Measurements from ENCODE around the gene DGUOK.

DNA sequence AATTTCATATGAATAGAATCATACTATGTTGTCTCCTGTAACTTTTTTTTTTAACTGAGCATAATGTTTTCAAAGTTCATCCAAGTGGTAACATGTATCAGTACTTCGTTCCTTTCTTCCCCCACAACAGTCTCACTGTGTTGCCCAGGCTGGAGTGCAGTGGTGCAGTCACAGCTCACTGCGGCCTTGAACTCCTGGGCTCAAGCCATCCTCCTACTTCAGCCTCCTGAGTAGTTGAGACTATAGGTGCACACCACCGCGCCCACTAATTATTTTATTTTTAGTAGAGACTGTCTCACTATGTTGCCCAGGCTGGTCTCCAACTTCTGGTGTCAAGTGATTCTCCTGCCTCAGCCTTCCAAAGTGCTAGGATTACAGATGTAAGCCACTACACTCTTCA, 34.6 kb downstream of the DGUOK start:
- no peak for TF ChIP-seq POLR2A (IDR thresholded peaks at IDR 0.05)
- TF ChIP-seq, protein P1, sequence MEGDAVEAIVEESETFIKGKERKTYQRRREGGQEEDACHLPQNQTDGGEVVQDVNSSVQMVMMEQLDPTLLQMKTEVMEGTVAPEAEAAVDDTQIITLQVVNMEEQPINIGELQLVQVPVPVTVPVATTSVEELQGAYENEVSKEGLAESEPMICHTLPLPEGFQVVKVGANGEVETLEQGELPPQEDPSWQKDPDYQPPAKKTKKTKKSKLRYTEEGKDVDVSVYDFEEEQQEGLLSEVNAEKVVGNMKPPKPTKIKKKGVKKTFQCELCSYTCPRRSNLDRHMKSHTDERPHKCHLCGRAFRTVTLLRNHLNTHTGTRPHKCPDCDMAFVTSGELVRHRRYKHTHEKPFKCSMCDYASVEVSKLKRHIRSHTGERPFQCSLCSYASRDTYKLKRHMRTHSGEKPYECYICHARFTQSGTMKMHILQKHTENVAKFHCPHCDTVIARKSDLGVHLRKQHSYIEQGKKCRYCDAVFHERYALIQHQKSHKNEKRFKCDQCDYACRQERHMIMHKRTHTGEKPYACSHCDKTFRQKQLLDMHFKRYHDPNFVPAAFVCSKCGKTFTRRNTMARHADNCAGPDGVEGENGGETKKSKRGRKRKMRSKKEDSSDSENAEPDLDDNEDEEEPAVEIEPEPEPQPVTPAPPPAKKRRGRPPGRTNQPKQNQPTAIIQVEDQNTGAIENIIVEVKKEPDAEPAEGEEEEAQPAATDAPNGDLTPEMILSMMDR (IDR thresholded peaks at IDR 0.05): no peak
- TF ChIP-seq POLR2AphosphoS5 (IDR thresholded peaks at IDR 0.05; ENCODE audit: insufficient read depth in 1 of 2, low read depth in 1 of 2): no peak
